ENCODE measurements around the gene POU2F3. TPM values are rescaled to one million over a fixed set of nuclear protein-coding genes. Genes with fewer than 3 reads are reported as not detected.

The POU2F3 gene
- total and polyA plus RNA-seq, 2 of the 13 experiments (the other 11 are each of a cell fraction or from before 2014, with no cell fraction given), result not detected

GRCh38 chr11:120335908-120336640 is 96.1 kb downstream of the POU2F3 start, which contains the start of gene ARHGEF12 (continued):
- TF ChIP-seq ZNF318 (CRISPR knock-in tag; IDR thresholded peaks at IDR 0.05) (no peak), CENPX (CRISPR knock-in tag; IDR thresholded peaks at IDR 0.05) (no peak), HNRNPLL (IDR thresholded peaks at IDR 0.05; ENCODE audit: low read depth, low read length, poor library complexity, severe bottlenecking) (peak; percentile 70), RNF2 (conservative IDR thresholded peaks at IDR 0.05; ENCODE audit: low read depth) (peak; percentile 46; the same call in 1 of the 2 replicates), ZNF580 (CRISPR knock-in tag; IDR thresholded peaks at IDR 0.05; ENCODE audit: borderline replicate concordance, low read depth) (peak; percentile 65; the same call in 1 of the 2 replicates), KDM6A (CRISPR knock-in tag; IDR thresholded peaks at IDR 0.05; ENCODE audit: low read depth) (no peak), TRIM24 (CRISPR knock-in tag; IDR thresholded peaks at IDR 0.05) (no peak), ZNF225 (CRISPR knock-in tag; IDR thresholded peaks at IDR 0.05) (no peak), ZNF333 (CRISPR knock-in tag; IDR thresholded peaks at IDR 0.05; ENCODE audit: borderline replicate concordance) (no peak), FOXO1 (CRISPR knock-in tag; IDR thresholded peaks at IDR 0.05) (peak; percentile 22; the same call in 1 of the 2 replicates), ZBTB40 (IDR thresholded peaks at IDR 0.05) (no peak), ZBTB40 (CRISPR knock-in tag; IDR thresholded peaks at IDR 0.05) (peak; percentile 80)
